ENCODE data around the gene NUP50. TPM values are rescaled to one million over a fixed set of nuclear protein-coding genes. Genes with fewer than 3 reads are reported as not detected.

The NUP50 gene
- polyA plus RNA-seq, 3 donors: 49.4 to 55.1 (median 51.4) TPM

GRCh38 chr22:45208696-45208992 is 44.9 kb downstream of the NUP50 start:
- DNase-seq (ENCODE audit: low read depth in 3 of 3, low spot score in 2 of 3): no peak

GRCh38 chr22:45208993-45209838 is 45.5 kb downstream of the NUP50 start:
- DNase-seq (ENCODE audit: low read depth in 3 of 3, low spot score in 2 of 3): no peak

- DNase-seq (ENCODE audit: low read depth in 3 of 3, low spot score in 2 of 3): no peak
These were observed 46.4 kb downstream of the NUP50 start for GRCh38 chr22:45210174-45210573.

GRCh38 chr22:45210577-45210976 is 46.9 kb downstream of the NUP50 start:
- no peak for DNase-seq (ENCODE audit: low read depth in 3 of 3, low spot score in 2 of 3)

GRCh38 chr22:45210991-45211390 is 47.3 kb downstream of the NUP50 start:
- DNase-seq (ENCODE audit: low read depth in 3 of 3, low spot score in 2 of 3): no peak

GRCh38 chr22:45211435-45211834 is 47.7 kb downstream of the NUP50 start:
- no peak for DNase-seq (ENCODE audit: low read depth in 3 of 3, low spot score in 2 of 3)

GRCh38 chr22:45211848-45212247 is 48.1 kb downstream of the NUP50 start:
- DNase-seq (ENCODE audit: low read depth in 3 of 3, low spot score in 2 of 3): no peak

- no peak for DNase-seq (ENCODE audit: low read depth in 3 of 3, low spot score in 2 of 3)
These were observed 48.6 kb downstream of the NUP50 start for GRCh38 chr22:45212306-45212709.

- no peak for DNase-seq (ENCODE audit: low read depth in 3 of 3, low spot score in 2 of 3)
These were observed 49.4 kb downstream of the NUP50 start for GRCh38 chr22:45212992-45213751.

- DNase-seq (ENCODE audit: low read depth in 3 of 3, low spot score in 2 of 3): no peak
These were observed 52.6 kb downstream of the NUP50 start for GRCh38 chr22:45216133-45217003.

- no peak for DNase-seq (ENCODE audit: low read depth in 3 of 3, low spot score in 2 of 3)
These were observed 53.6 kb downstream of the NUP50 start for GRCh38 chr22:45217345-45217744.

- no peak for DNase-seq (ENCODE audit: low read depth in 3 of 3, low spot score in 2 of 3)
These were observed 54.1 kb downstream of the NUP50 start for GRCh38 chr22:45217806-45218205.

- DNase-seq (ENCODE audit: low read depth in 3 of 3, low spot score in 2 of 3): no peak
These were observed 55.3 kb downstream of the NUP50 start for GRCh38 chr22:45218976-45219375.

- DNase-seq (ENCODE audit: low read depth in 3 of 3, low spot score in 2 of 3): no peak
These were observed 57.5 kb downstream of the NUP50 start for GRCh38 chr22:45221201-45221600.

GRCh38 chr22:45223304-45224117 is 59.8 kb downstream of the NUP50 start:
- DNase-seq (ENCODE audit: low read depth in 3 of 3, low spot score in 2 of 3): no peak

GRCh38 chr22:45224331-45224730 is 60.6 kb downstream of the NUP50 start:
- no peak for DNase-seq (ENCODE audit: low read depth in 3 of 3, low spot score in 2 of 3)

- DNase-seq (ENCODE audit: low read depth in 3 of 3, low spot score in 2 of 3): no peak
These were observed 61.4 kb downstream of the NUP50 start for GRCh38 chr22:45224988-45225731.

- DNase-seq (ENCODE audit: low read depth in 3 of 3, low spot score in 2 of 3): no peak
These were observed 62.2 kb downstream of the NUP50 start for GRCh38 chr22:45225732-45226502.

All from right renal cortex interstitium (tissue), 3 donors.